K562 (cell line): ENCODE measurements around the gene PVALEF. TPM values are rescaled to one million over a fixed set of nuclear protein-coding genes. Genes with fewer than 3 reads are reported as not detected.

Source experiments
- ARID2 ChIP-seq: fragments of 450-650 bp; IDR thresholded peaks from 2 replicates; pipeline ENCODE4 v1.6.1; 2017; ENCODE audit warnings: antibody characterized with exemption, mild to moderate bottlenecking
- CBFA2T3 ChIP-seq: fragments of 450-650 bp; IDR thresholded peaks from 2 replicates; pipeline ENCODE4 v1.6.1; 2017
- CBX5 ChIP-seq: IDR thresholded peaks from 2 replicates; pipeline ENCODE4 v1.6.1; 2014; ENCODE audit warnings: low read depth, borderline replicate concordance
- DEAF1 ChIP-seq: fragments of 450-650 bp; formaldehyde crosslinking; IDR thresholded peaks from 2 replicates; pipeline ENCODE4 v1.4.0; 2020; ENCODE audit warnings: mild to moderate bottlenecking, moderate library complexity
- GMEB1 ChIP-seq: fragments of 250-450 bp; sonication (Bioruptor Pico); IDR thresholded peaks from 2 replicates; pipeline ENCODE4 v1.4.0; 2020; ENCODE audit warnings: mild to moderate bottlenecking
- ILK ChIP-seq: fragments of 450-650 bp; IDR thresholded peaks from 2 replicates; pipeline ENCODE4 v1.6.1; 2016; ENCODE audit warnings: missing genetic modification characterization, low read depth, mild to moderate bottlenecking, missing compliant biosample characterization, moderate library complexity, borderline replicate concordance
- MITF ChIP-seq: IDR thresholded peaks from 2 replicates; pipeline ENCODE4 v1.6.1; 2014; ENCODE audit warnings: antibody characterized with exemption
- PBX2 ChIP-seq, 2 experiments: IDR thresholded peaks in 1 of 2; conservative IDR thresholded peaks in 1 of 2; 2 replicates each; pipeline ENCODE4 v1.6.1; 2016; ENCODE audit warnings: low read depth in 2 of 2, mild to moderate bottlenecking in 1 of 2, missing compliant biosample characterization in 1 of 2, missing genetic modification characterization in 1 of 2, moderate library complexity in 1 of 2
- SRF ChIP-seq, 2 experiments: fragments of 250-450, 450-650 bp in 1 of 2; sonication (Bioruptor Pico) in 1 of 2; sonication (generic) in 1 of 2; formaldehyde crosslinking; IDR thresholded peaks; 2 replicates each; pipeline versions ENCODE4 v1.5.0 to v1.5.1; 2020 to 2022; ENCODE audit warnings: mild to moderate bottlenecking in 1 of 2, missing genetic modification reagents in 1 of 2
- TAL1 ChIP-seq: fragments of 450-650 bp; IDR thresholded peaks from 2 replicates; pipeline ENCODE4 v1.6.1; 2016; ENCODE audit warnings: mild to moderate bottlenecking
- THAP12 ChIP-seq: fragments of 250-450 bp; sonication (Bioruptor Pico); IDR thresholded peaks from 2 replicates; pipeline ENCODE4 v1.9.0; 2021; ENCODE audit warnings: mild to moderate bottlenecking, inconsistent platforms
- ZEB2 ChIP-seq: fragments of 450-650 bp; IDR thresholded peaks from 2 replicates; pipeline ENCODE4 v1.6.1; 2016
- ZNF445 ChIP-seq: fragments of 250-450 bp; sonication (Bioruptor Pico); IDR thresholded peaks from 2 replicates; pipeline ENCODE4 v1.4.0; 2020; ENCODE audit warnings: low read depth, mild to moderate bottlenecking, moderate library complexity
- ZNF639 ChIP-seq, 2 experiments: fragments of 200-800 bp in 1 of 2; sonication (Bioruptor generic) in 1 of 2; sonication (generic) in 1 of 2; formaldehyde crosslinking in 1 of 2; IDR thresholded peaks in 1 of 2; conservative IDR thresholded peaks in 1 of 2; 2 replicates each; pipeline versions ENCODE4 v1.5.0 to v1.6.1; 2016 to 2020; ENCODE audit warnings: missing compliant biosample characterization in 1 of 2, missing genetic modification characterization in 1 of 2, missing genetic modification reagents in 1 of 2
- polyA plus RNA-seq, 8 experiments: library from polyadenylated mRNA; depleted of rRNA in 4 of 8; stranded (reverse) in 5 of 8; unstranded in 3 of 8; fragments of >200 nt; fragmentation: Nextera tagmentation in 2 of 8; fragmentation: Illumina TruSeq in 1 of 8; extraction: Ambion mirVana in 2 of 8; extraction: Trizol in 1 of 8; gene quantifications; 2 replicates each; pipeline versions ENCODE4 v1.2.1 to v1.2.3, GENCODE V29; 2011 to 2014; ENCODE audit warnings: inconsistent platforms in 1 of 8, missing spikeins in 1 of 8
- total RNA-seq, 7 experiments: library from RNA; depleted of rRNA in 6 of 7; stranded (reverse); fragments of >200 nt in 6 of 7; fragmentation: Illumina TruSeq in 2 of 7; extraction: Trizol in 2 of 7; gene quantifications; 2 replicates each; pipeline versions ENCODE4 v1.2.1 to v1.2.3, GENCODE V29; 2011 to 2021; ENCODE audit warnings: low replicate concordance in 1 of 7

The PVALEF gene
- total and polyA plus RNA-seq, 9 of the 15 experiments (the other 6 are each of a cell fraction or from before 2014, with no cell fraction given): not detected

GRCh38 chr17:81222906-81223761 is 57.8 kb downstream of the PVALEF start, which contains the start of gene CEP131 (continued):
- TF ChIP-seq ZNF639 (CRISPR knock-in tag; conservative IDR thresholded peaks at IDR 0.05 in 1 of 2, IDR thresholded peaks at IDR 0.05 in 1 of 2) (0 out of 4 replicates have a peak, but pooled peaks of 1 of the 2 experiments have one; percentile 31), ARID2 (no peak), MITF (no peak), DEAF1 (no peak), CBX5 (no peak), THAP12 (CRISPR knock-in tag) (peak; percentile 92), GMEB1 (CRISPR knock-in tag) (peak; percentile 70; the same call in 1 of the 2 replicates), CBFA2T3 (0 out of 2 replicates have a peak, but pooled peaks have one; percentile 11), SRF (CRISPR knock-in tag; IDR thresholded peaks at IDR 0.05) (peak in 1 of 2 experiments; percentile 61; a peak in 1 of 4 replicates), PBX2 (CRISPR knock-in tag; IDR thresholded peaks at IDR 0.05; ENCODE audit: low read depth) (peak; percentile 97), PBX2 (tag; conservative IDR thresholded peaks at IDR 0.05; ENCODE audit: low read depth) (peak; percentile 97), TAL1 (no peak), ZNF445 (no peak), ZEB2 (no peak), ILK (no peak)
